Forelimb muscle (tissue), 1 donor: ENCODE results near the gene SERPINA1. TPM values are rescaled to one million over a fixed set of nuclear protein-coding genes. Genes with fewer than 3 reads are reported as not detected.

ENCODE experiments used
- polyA plus RNA-seq: library from polyadenylated mRNA; unstranded; fragments of 120-200 nt; gene quantifications from one replicate; pipeline ENCODE4 v1.2.1, GENCODE V29; 2013; ENCODE audit not compliant: insufficient read length

Gene SERPINA1
- polyA plus RNA-seq, 1 donor, result 0.39 TPM

Other genes starting within 250 kb of the SERPINA1 start
- gene PPP4R4, start 214.3 kb downstream of the SERPINA1 start, polyA plus RNA-seq, result 0.13 TPM
- 0.03 TPM for gene SERPINA10, start 95.3 kb downstream of the SERPINA1 start, polyA plus RNA-seq
- gene SERPINA6, start 65.3 kb downstream of the SERPINA1 start, polyA plus RNA-seq, result not detected
- gene SERPINA2, start 21.9 kb downstream of the SERPINA1 start, polyA plus RNA-seq, result not detected
- gene SERPINA11, start 64.2 kb upstream of the SERPINA1 start, polyA plus RNA-seq, result not detected
- gene SERPINA9, start 87.6 kb upstream of the SERPINA1 start, polyA plus RNA-seq, result not detected
- not detected for gene SERPINA12, start 120.9 kb upstream of the SERPINA1 start, polyA plus RNA-seq
- gene SERPINA4, start 172.8 kb upstream of the SERPINA1 start, polyA plus RNA-seq, result not detected
- gene SERPINA5, start 192.8 kb upstream of the SERPINA1 start, polyA plus RNA-seq, result not detected
- gene SERPINA3, start 223.8 kb upstream of the SERPINA1 start, polyA plus RNA-seq, result not detected